Measurements from ENCODE around the gene ABLIM1. TPM values are rescaled to one million over a fixed set of nuclear protein-coding genes. Genes with fewer than 3 reads are reported as not detected.

Gene ABLIM1
- total and polyA plus RNA-seq, 2 of the 13 experiments (the other 11 are each of a cell fraction or from before 2014, with no cell fraction given): 59.4 to 92.7 TPM

DNA sequence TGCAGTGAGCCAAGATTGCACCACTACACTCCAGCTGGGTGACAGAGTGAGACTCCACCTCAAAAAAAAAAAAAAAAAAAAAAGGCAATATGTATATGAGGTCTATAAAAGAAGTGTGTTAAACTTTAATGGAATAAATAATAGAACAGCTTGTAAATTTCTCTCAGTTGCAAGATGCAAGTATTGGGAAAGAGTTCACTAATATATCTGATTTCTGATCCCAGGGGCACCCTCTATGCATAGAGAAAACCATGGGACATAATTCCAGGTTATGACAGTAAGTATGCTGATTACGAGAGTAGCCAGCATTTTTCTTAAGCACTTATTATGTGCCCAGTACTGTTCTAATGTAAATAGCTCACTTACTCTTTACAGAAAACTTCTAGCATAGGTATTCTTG, 187.7 kb downstream of the ABLIM1 start (continued):
- TF ChIP-seq ZNF256 (CRISPR knock-in tag; conservative IDR thresholded peaks at IDR 0.05): no peak
- TF ChIP-seq ZIK1 (CRISPR knock-in tag; IDR thresholded peaks at IDR 0.05; ENCODE audit: borderline replicate concordance, low read depth): no peak
- no peak for TF ChIP-seq RNF2 (conservative IDR thresholded peaks at IDR 0.05; ENCODE audit: low read depth)
- TF ChIP-seq FOXC1 (CRISPR knock-in tag; IDR thresholded peaks at IDR 0.05; ENCODE audit: borderline replicate concordance): no peak
- TF ChIP-seq ZKSCAN5 (CRISPR knock-in tag; IDR thresholded peaks at IDR 0.05): no peak

DNA sequence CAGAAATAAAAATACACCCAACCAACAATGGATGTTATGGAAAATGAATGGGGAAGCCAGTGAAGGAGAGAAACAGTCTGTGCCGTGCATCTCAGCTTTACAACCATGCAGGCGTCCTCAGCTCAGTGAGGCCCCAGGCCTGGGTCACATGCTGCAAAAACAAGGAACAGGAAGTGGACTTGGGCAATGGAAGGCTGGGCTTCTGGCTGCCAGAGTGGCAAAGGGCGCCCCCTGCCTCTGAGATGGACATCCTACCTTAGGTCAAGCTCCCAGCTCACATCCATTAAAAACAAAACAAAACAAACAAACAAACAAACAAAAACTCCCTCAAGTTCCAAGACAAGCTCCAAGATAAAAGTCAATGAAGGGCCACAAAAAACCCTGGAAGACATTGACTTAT, 199.1 kb downstream of the ABLIM1 start:
- intact Hi-C loops (cut with micrococcal nuclease; ENCODE audit: unreplicated experiment): loop anchor here (5.0 kb wide), 1 partner anchor 157 kb away; no protein-coding TSS in a partner anchor
- Histone ChIP-seq H3K27ac (ENCODE audit: extremely low read length, insufficient read depth, low read length) (no peak overlapping the region), H3K4me3 (replicated peaks in 1 of 3; ENCODE audit: insufficient read depth in 1 of 3, low read depth in 2 of 3, low read length in 3 of 3) (no peak overlapping the region), H3K9me3 (ENCODE audit: low read length) (no peaks in the 10 kb centered on the region), H3K9ac (ENCODE audit: insufficient read depth, low read depth, low read length) (no peak overlapping the region), H3K4me1 (ENCODE audit: insufficient read depth, low read length) (no peaks in the 10 kb centered on the region), H3K27me3 (ENCODE audit: control insufficient read depth in 1 of 2, insufficient read depth in 2 of 2, low read length in 2 of 2) (no peaks in the 10 kb centered on the region), H4K20me1 (ENCODE audit: insufficient read depth, low read length) (no peaks in the 10 kb centered on the region; the same call in 1 of the 2 replicates), H3K36me3 (replicated peaks in 1 of 2; ENCODE audit: control insufficient read depth in 1 of 2, insufficient read depth in 2 of 2, low read length in 2 of 2) (peaks cover 18 to 53% of the 10 kb centered on the region in 2 experiments), H2AFZ (ENCODE audit: low read length) (no peak overlapping the region), H3K79me2 (ENCODE audit: insufficient read depth, low read length) (no peaks in the 10 kb centered on the region), H3K4me2 (ENCODE audit: low read depth, low read length) (no peak overlapping the region)
- 90% methylated on average over 3 of the region's 3 CpGs for WGBS (ENCODE audit: low lambda C conversion rate)
- DNase-seq (ENCODE audit: low spot score) (peak; percentile 8), FAIRE-seq (no peak), ATAC-seq (peak; percentile 46; the same call in 1 of the 3 replicates)
- no TSS peak for BruUV-seq (replicated peaks)
- in situ Hi-C loops (cut with HindIII; ENCODE audit: extremely low pct_ligation_motif_present, low pct_unique_long_range_greater_than_20kb): no loop called here
- no peak for TF ChIP-seq AGO1 (IDR thresholded peaks at IDR 0.05; ENCODE audit: low read depth, low read length, poor library complexity, severe bottlenecking)
- TF ChIP-seq BRCA1 (CRISPR knock-in tag; IDR thresholded peaks at IDR 0.05): no peak
- TF ChIP-seq RBFOX2 (IDR thresholded peaks at IDR 0.05; ENCODE audit: low read depth, low read length): no peak
- TF ChIP-seq RBM22 (optimal IDR thresholded peaks at IDR 0.05; ENCODE audit: low read length): peak; percentile 50
- TF ChIP-seq POGZ (CRISPR knock-in tag; IDR thresholded peaks at IDR 0.05): 0 out of 2 replicates have a peak, but pooled peaks have one; percentile 19
- TF ChIP-seq STAG1 (CRISPR knock-in tag; IDR thresholded peaks at IDR 0.05): peak; percentile 24; the same call in 1 of the 2 replicates
- peak; percentile 33; the same call in 1 of the 2 replicates for TF ChIP-seq ZMYM4 (CRISPR knock-in tag; IDR thresholded peaks at IDR 0.05)
- TF ChIP-seq ELF1 (CRISPR knock-in tag; IDR thresholded peaks at IDR 0.05): peak; percentile 45; the same call in 1 of the 2 replicates
- TF ChIP-seq HMG20A (CRISPR knock-in tag; IDR thresholded peaks at IDR 0.05; ENCODE audit: borderline replicate concordance): no peak
- TF ChIP-seq, protein P1, sequence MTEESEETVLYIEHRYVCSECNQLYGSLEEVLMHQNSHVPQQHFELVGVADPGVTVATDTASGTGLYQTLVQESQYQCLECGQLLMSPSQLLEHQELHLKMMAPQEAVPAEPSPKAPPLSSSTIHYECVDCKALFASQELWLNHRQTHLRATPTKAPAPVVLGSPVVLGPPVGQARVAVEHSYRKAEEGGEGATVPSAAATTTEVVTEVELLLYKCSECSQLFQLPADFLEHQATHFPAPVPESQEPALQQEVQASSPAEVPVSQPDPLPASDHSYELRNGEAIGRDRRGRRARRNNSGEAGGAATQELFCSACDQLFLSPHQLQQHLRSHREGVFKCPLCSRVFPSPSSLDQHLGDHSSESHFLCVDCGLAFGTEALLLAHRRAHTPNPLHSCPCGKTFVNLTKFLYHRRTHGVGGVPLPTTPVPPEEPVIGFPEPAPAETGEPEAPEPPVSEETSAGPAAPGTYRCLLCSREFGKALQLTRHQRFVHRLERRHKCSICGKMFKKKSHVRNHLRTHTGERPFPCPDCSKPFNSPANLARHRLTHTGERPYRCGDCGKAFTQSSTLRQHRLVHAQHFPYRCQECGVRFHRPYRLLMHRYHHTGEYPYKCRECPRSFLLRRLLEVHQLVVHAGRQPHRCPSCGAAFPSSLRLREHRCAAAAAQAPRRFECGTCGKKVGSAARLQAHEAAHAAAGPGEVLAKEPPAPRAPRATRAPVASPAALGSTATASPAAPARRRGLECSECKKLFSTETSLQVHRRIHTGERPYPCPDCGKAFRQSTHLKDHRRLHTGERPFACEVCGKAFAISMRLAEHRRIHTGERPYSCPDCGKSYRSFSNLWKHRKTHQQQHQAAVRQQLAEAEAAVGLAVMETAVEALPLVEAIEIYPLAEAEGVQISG (CRISPR knock-in tag; IDR thresholded peaks at IDR 0.05): peak; percentile 58
- TF ChIP-seq JARID2 (CRISPR knock-in tag; IDR thresholded peaks at IDR 0.05; ENCODE audit: insufficient replicate concordance): no peak
- TF ChIP-seq, protein P2, sequence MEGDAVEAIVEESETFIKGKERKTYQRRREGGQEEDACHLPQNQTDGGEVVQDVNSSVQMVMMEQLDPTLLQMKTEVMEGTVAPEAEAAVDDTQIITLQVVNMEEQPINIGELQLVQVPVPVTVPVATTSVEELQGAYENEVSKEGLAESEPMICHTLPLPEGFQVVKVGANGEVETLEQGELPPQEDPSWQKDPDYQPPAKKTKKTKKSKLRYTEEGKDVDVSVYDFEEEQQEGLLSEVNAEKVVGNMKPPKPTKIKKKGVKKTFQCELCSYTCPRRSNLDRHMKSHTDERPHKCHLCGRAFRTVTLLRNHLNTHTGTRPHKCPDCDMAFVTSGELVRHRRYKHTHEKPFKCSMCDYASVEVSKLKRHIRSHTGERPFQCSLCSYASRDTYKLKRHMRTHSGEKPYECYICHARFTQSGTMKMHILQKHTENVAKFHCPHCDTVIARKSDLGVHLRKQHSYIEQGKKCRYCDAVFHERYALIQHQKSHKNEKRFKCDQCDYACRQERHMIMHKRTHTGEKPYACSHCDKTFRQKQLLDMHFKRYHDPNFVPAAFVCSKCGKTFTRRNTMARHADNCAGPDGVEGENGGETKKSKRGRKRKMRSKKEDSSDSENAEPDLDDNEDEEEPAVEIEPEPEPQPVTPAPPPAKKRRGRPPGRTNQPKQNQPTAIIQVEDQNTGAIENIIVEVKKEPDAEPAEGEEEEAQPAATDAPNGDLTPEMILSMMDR (CRISPR knock-in tag; IDR thresholded peaks at IDR 0.05): peak; percentile 52
- POLR2A ChIA-PET: no interaction called here
- CTCF ChIA-PET (ENCODE audit: low intra/inter-chr PET ratio, low total read pairs): no interaction called here

Measured in HepG2 (cell line).